Measurements from ENCODE around the gene MANBA.

The MANBA gene

DNA sequence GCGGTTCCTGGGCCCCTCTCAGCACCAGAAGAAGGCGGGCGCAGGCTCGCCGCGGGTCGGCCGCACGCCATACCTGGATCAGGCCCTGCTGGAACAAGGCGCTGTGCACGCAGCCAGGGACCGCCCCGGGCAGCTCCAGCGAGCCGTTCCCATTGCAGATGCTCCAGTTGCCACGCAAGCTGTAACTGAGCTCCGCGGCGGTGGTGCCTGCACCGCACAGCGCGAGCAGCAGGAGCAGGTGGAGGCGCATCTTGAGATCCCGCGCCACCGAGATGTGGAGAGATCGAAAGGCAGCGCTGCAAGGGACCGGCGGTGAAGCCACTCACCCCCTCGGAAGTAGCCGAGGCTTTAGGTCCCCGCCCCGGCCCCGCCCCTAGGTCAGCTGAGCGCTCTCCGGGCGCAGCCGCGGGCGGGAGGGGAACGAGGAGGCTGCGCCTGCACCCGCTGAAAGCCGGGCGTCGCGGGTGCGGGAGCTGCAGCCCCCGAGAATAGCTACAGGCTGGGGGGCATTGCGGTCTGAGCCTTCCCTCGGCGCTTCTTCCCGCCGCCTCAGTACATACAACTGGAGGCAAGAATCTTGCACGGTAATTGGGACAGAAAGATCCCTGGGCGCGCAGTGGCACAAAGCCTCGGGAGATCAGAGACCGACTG lies at the start of gene MANBA:
Gene MANBA (minus strand): TSS at position 324 of the 651 bp plus-strand sequence. CDS start 74 bp downstream, at position 250.
- FAIRE-seq (peak; percentile 81), DNase-seq (ENCODE audit: insufficient read length, low spot score) (peak; percentile 88)

- DNase-seq (ENCODE audit: insufficient read length, low spot score) = no peak
- FAIRE-seq = peak; percentile 64
Observed at GRCh38 chr4:102809691-102810090, 48.9 kb upstream of the MANBA start.

DNA sequence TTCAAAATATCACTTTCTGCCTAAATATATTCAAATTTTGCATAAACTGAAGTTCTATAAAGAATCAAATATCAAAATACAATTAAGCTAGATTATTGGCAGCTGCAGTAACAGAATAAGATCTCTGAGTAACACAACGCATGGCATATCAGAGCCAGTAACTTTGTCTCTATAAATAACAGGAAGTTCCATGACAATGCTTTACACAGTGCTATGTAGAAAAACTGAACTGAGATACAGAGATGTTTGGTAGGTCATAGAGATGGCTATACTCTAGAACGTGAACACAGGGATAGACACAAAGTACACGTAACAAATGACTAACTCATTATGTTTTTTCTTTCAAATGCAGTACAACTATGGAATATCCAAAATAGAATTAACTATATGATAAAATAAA lies 48.4 kb upstream of the MANBA start:
- FAIRE-seq = peak; percentile 64
- DNase-seq (ENCODE audit: insufficient read length, low spot score) = no peak

GRCh38 chr4:102808009-102808408 lies 47.2 kb upstream of the MANBA start:
- DNase-seq (ENCODE audit: insufficient read length, low spot score) (no peak), FAIRE-seq (peak; percentile 48)

GRCh38 chr4:102807345-102807744 lies 46.6 kb upstream of the MANBA start:
- no peak for DNase-seq (ENCODE audit: insufficient read length, low spot score)
- peak; percentile 80 for FAIRE-seq

- DNase-seq (ENCODE audit: insufficient read length, low spot score) (no peak), FAIRE-seq (no peak)
Observed at GRCh38 chr4:102799816-102800215, 39.0 kb upstream of the MANBA start.

DNA sequence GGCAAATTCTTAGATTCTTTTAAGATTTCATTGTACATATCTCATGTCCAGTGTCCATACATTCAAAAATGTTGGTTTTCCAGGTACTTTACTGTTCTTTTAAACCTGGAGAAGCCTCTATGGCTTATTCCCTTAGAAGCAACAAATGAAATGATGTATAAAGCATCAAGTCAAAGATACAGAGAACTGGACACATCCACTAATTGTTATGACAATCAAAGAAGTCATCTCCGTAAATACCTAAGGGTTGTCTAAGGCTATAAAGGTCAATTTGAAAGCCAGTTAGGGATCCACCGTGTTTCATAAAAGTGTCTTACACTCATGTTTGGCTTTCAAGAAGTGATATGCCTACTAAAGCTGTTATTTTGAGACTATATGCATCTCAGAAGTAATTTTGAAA lies 34.2 kb upstream of the MANBA start:
- FAIRE-seq = peak; percentile 48

DNA sequence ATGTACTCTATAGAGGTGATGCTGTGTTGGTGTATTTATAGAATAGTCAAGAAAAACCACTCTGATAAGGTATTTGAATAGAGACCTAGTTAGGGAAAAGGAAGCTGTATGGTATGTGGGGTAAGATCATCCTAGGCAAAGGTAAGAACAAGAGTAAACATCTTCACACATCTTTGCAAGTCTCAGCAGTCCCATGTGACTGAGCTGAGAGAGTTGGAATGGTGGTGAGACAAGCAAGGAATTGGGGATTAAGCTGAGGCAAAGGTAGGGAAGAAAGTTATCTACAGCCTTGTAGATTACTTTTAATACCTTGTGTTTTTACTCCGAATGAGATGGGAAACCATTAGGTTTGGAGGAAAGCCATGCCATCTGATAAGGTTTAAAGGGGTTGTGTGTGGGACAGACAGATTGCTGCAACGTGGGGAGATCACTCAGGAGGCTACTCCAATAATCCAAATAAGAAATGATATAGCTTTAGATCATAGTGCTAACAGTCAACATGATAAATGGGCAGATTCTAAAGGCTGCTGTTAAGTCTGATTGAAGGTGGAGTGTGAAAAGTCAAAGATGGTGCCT lies 31.7 kb upstream of the MANBA start:
- DNase-seq (ENCODE audit: insufficient read length, low spot score) = no peak
- FAIRE-seq = no peak

More for the DNA sequence above, 34.2 kb upstream of the MANBA start:
- no peak for DNase-seq (ENCODE audit: insufficient read length, low spot score)

- peak; percentile 33 for FAIRE-seq
Observed at GRCh38 chr4:102791318-102791835, 30.6 kb upstream of the MANBA start.

DNA sequence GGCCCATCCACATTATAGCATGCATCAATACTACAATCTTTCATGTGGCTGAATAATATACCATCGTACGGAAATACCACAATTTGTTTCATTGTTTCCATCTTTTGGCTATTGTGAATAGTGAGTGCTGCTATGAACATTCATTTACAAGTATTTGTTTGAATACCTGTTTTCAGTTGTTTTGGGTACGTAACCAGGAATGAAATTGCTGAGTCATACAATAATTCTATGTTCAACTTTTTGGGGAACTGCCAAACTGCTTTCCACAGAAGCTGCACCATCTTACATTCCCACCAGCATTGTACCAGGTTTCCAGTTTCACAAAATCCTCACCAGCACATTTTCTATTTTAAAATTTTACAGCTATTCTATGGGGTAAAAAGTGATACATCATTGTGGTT lies 28.5 kb upstream of the MANBA start:
- DNase-seq (ENCODE audit: insufficient read length, low spot score) (no peak), FAIRE-seq (no peak)

More at GRCh38 chr4:102791318-102791835, 30.6 kb upstream of the MANBA start:
- DNase-seq (ENCODE audit: insufficient read length, low spot score) = no peak

DNA sequence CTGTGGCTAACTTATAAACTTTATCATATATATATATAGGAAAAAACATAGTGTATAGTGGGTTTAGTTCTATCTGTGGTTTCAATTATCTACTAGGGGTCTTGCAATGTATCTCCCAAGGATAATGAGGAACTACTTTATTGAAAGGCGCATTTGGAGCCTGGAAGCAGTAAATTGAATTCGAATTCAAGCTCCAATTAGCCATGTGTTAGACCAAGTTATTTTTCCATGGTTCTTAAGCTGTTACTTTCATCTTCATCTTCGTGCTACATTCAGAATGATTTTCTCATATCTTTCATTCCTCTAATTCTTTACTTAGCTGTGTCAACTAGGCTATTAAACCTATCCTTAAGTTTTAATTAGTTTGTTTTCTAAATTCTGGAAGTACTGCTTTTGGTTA lies 27.2 kb upstream of the MANBA start:
- no peak for FAIRE-seq
- no peak for DNase-seq (ENCODE audit: insufficient read length, low spot score)

DNA sequence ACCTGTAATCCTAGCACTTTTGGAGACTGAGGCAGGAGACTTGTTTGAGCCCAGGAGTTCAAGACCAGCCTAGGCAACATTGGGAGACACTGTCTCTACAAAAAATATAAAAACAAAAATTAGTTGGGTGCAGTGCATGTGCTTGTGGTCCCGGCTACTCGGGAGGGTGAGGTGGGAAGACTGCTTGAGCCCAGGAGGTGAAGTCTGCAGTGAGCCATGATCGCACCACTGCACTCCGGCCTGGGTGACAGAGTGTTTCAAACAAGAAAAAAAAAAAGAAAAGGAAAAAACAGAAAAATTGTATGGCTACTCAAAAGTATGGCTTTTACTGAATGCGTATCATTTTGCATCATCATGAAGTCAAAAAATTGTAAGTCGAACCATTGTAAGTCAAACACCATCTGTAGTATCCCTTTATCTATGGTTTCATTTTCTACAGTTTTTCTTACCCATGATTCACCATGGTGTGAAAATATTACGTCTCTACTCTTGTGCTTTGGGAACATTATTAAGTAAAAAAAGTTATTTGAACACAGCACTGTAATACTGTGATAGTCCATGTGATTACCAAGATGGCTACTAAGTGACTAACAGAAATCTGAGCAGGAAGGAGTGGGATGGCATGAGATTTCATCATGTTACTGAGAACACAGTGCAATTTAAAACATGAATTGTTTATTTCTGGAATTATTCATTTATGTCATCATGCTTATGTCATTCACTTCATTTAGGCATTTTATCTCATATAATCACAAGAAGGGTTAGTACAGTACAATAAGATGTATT lies 26.5 kb upstream of the MANBA start:
- FAIRE-seq (no peak), DNase-seq (ENCODE audit: insufficient read length, low spot score) (no peak)

- FAIRE-seq (no peak), DNase-seq (ENCODE audit: insufficient read length, low spot score) (no peak)
Observed at GRCh38 chr4:102786279-102786678, 25.5 kb upstream of the MANBA start.

- FAIRE-seq = no peak
Observed at GRCh38 chr4:102783006-102783405, 22.2 kb upstream of the MANBA start.

DNA sequence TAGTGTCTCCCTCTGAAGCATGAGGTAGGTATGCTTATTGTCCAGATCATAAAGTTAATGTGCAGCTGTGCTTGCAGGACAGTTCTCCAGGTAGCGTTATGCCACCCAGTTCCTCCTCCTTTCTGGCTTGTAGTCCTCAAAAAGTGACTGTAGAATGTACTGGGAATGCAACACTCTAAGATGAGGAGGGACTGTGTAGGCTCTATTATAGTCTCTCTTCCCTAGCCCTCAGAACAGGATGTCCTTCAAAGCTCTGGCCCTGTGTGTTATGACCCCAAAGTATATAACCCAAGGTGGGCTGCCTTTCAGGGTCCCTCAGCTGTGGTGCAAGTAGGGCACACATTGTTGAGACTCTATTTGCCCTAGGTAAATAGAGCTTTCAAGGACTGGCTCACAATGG lies 20.8 kb upstream of the MANBA start:
- DNase-seq (ENCODE audit: insufficient read length, low spot score) (no peak), FAIRE-seq (no peak)

More at GRCh38 chr4:102783006-102783405, 22.2 kb upstream of the MANBA start:
- DNase-seq (ENCODE audit: insufficient read length, low spot score) = no peak

DNA sequence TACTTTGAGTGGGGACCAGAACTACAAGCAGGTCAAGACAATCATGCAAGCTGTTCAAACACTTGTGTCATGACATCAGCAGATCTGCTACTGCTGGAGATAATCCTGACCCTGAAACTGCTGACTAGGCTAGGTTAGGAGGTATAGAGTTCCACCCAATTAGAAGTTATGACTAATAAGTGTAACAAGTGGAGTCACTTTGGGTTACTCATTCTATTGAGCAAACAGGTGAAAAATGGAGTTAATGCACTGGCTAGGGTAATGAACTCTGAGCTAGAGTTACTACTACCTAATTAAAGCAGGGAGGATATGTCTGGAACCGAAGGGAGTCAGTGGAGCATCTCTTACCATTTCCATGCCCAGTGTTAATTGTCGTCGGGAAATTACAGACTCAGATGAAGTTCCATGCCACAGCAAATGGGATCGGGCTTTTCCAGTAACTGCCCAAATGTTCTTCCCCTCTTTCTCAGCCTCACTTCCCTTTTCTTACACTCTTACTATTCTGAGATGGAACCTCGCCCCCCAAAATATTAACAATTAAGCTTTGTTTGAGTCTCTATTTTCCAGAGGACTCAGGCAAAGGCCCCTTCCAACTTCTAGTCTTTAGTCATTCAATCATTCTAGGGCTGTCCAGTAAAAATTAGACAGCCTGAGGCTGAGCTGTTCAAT lies 19.8 kb upstream of the MANBA start:
- DNase-seq (ENCODE audit: insufficient read length, low spot score) (no peak), FAIRE-seq (no peak)

GRCh38 chr4:102779204-102779603 lies 18.4 kb upstream of the MANBA start:
- no peak for FAIRE-seq

DNA sequence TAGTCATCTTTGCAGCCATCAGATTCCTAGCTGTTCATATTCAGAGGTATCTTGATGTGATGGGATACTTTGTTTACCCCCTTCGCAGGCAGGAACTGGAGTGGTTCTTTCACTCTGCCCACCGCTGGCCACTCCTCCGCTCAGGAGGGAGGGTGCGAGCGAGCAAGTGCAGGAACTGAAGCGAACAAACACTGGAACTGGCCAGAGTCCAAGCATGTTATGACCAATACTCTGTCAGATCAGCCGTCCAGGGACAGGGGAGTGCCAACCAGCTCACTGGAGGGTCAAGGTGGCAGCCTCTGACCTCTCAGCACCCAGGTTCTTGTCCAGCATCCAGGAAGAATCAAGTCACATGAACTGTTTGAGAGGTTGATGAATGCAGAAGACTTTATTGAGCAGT lies 18.0 kb upstream of the MANBA start:
- FAIRE-seq (no peak), DNase-seq (ENCODE audit: insufficient read length, low spot score) (no peak)

More at GRCh38 chr4:102779204-102779603, 18.4 kb upstream of the MANBA start:
- no peak for DNase-seq (ENCODE audit: insufficient read length, low spot score)

- no peak for DNase-seq (ENCODE audit: insufficient read length, low spot score)
- no peak for FAIRE-seq
Observed at GRCh38 chr4:102775805-102776204, 15.0 kb upstream of the MANBA start.

DNA sequence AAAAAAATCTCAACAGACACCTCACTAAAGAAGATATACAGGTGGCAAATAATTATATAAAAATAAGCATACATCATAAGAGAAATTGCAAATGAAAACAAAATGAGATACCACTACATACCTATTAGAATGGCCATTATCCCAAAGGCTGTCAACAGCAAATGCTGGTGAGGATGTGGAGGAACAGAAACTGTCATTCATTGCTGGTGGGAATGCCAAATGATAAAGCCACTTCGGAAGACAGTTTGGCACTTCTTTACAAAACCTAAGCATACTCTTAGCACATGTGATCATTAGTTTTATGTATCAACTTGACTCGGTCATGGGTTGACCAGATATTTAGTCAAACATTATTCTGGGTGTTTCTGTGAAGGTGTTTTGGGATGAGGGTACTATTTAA lies 13.5 kb upstream of the MANBA start:
- no peak for FAIRE-seq
- DNase-seq (ENCODE audit: insufficient read length, low spot score) = no peak

Measured in GM19239 (cell line).